SHP77 (cell line): ENCODE data around the gene GAS2.

Source experiments
- DNase-seq, 2 experiments: peaks; one replicate each; lab custom pipeline; 2025; lab: John Stamatoyannopoulos, UW

The GAS2 gene

GRCh38 chr11:22674470-22675439 is 8.3 kb downstream of the GAS2 start:
- no peak for DNase-seq

GRCh38 chr11:22677153-22677903 is 10.9 kb downstream of the GAS2 start:
- no peak for DNase-seq

GRCh38 chr11:22680628-22681027 is 14.2 kb downstream of the GAS2 start:
- no peak for DNase-seq

GRCh38 chr11:22681281-22681812 is 14.9 kb downstream of the GAS2 start:
- DNase-seq = no peak

GRCh38 chr11:22684082-22684481 is 17.7 kb downstream of the GAS2 start:
- no peak for DNase-seq

- DNase-seq = no peak
These were observed 18.7 kb downstream of the GAS2 start for GRCh38 chr11:22685111-22685510.

GRCh38 chr11:22688914-22689313 is 22.5 kb downstream of the GAS2 start:
- DNase-seq = peak in 1 of 2 experiments; percentile 19

GRCh38 chr11:22690257-22690656 is 23.8 kb downstream of the GAS2 start:
- DNase-seq = no peak

GRCh38 chr11:22690871-22691270 is 24.5 kb downstream of the GAS2 start:
- no peak for DNase-seq

GRCh38 chr11:22699388-22699787 is 33.0 kb downstream of the GAS2 start:
- DNase-seq = no peak

GRCh38 chr11:22702031-22702430 is 35.6 kb downstream of the GAS2 start:
- DNase-seq = no peak

GRCh38 chr11:22703040-22703439 is 36.6 kb downstream of the GAS2 start:
- peak; percentile 46 to 49 for DNase-seq

- peak; percentile 35 to 42 for DNase-seq
These were observed 37.2 kb downstream of the GAS2 start for GRCh38 chr11:22703591-22703990.

- no peak for DNase-seq
These were observed 40.9 kb downstream of the GAS2 start for GRCh38 chr11:22707119-22707899.

GRCh38 chr11:22711071-22711770 is 44.8 kb downstream of the GAS2 start:
- DNase-seq = no peak

- DNase-seq = no peak
These were observed 45.5 kb downstream of the GAS2 start for GRCh38 chr11:22711880-22712279.

- DNase-seq = no peak
These were observed 46.9 kb downstream of the GAS2 start for GRCh38 chr11:22713336-22713735.

- DNase-seq = no peak
These were observed 49.6 kb downstream of the GAS2 start for GRCh38 chr11:22715971-22716370.

GRCh38 chr11:22720457-22720856 is 54.0 kb downstream of the GAS2 start:
- no peak for DNase-seq

GRCh38 chr11:22723274-22723673 is 56.9 kb downstream of the GAS2 start:
- no peak for DNase-seq

GRCh38 chr11:22725079-22725478 is 58.7 kb downstream of the GAS2 start:
- no peak for DNase-seq
